Fibroblast of lung (primary cell): ENCODE data around the gene MRPS25. TPM values are rescaled to one million over a fixed set of nuclear protein-coding genes. Genes with fewer than 3 reads are reported as not detected.
A peak's percentile ranks its signal among the peaks of the same experiment; 100 is the strongest.

Experiments
- DNase-seq, 2 donors: peaks; one replicate each; pipeline versions ENCODE4 v3.0.0 to v3.0.0-alpha.2; 2010; ENCODE audit warnings: low read depth in 2 of 2
- H2AFZ ChIP-seq: 2 replicates; pipeline ENCODE4 v1.5.1; 2012; ENCODE audit warnings: low read length, control low read depth, inconsistent platforms
- H3K27ac ChIP-seq: 2 replicates; pipeline ENCODE4 v1.5.1; 2011; ENCODE audit warnings: low read length, control low read depth; ENCODE audit not compliant: insufficient read depth
- H3K27me3 ChIP-seq: 2 replicates; pipeline ENCODE4 v1.5.1; 2011; ENCODE audit warnings: mild to moderate bottlenecking, low read length; ENCODE audit not compliant: control insufficient read depth, insufficient read depth
- H3K36me3 ChIP-seq: 2 replicates; pipeline ENCODE4 v1.5.1; 2011; ENCODE audit warnings: low read length; ENCODE audit not compliant: control insufficient read depth, insufficient read depth
- H3K4me1 ChIP-seq: 2 replicates; pipeline ENCODE4 v1.5.1; 2011; ENCODE audit warnings: low read length; ENCODE audit not compliant: control insufficient read depth, insufficient read depth; ENCODE audit errors: extremely low read depth
- H3K4me2 ChIP-seq: 2 replicates; pipeline ENCODE4 v1.5.1; 2011; ENCODE audit warnings: low read length, control low read depth; ENCODE audit not compliant: insufficient read depth; ENCODE audit errors: extremely low read depth
- H3K4me3 ChIP-seq, 4 experiments: fragments of 200-600 bp in 1 of 4; sonication (generic) in 1 of 4; replicated peaks in 1 of 4; 2 replicates each; pipeline ENCODE4 v1.5.1; 2011 to 2016; ENCODE audit warnings: low read length in 4 of 4, low read depth in 3 of 4, mild to moderate bottlenecking in 3 of 4, control low read depth in 2 of 4, inconsistent platforms in 1 of 4, mixed read lengths in 1 of 4; ENCODE audit not compliant: insufficient read depth in 1 of 4; ENCODE audit errors: control extremely low read depth in 1 of 4
- H3K79me2 ChIP-seq: 2 replicates; pipeline ENCODE4 v1.5.1; 2012; ENCODE audit warnings: mild to moderate bottlenecking, low read length, inconsistent platforms; ENCODE audit not compliant: control insufficient read depth, insufficient read depth
- H3K9ac ChIP-seq: 2 replicates; pipeline ENCODE4 v1.5.1; 2011; ENCODE audit warnings: mild to moderate bottlenecking, low read length, control low read depth; ENCODE audit not compliant: insufficient read depth
- H3K9me3 ChIP-seq: 2 replicates; pipeline ENCODE4 v1.5.1; 2012; ENCODE audit warnings: low read depth, low read length; ENCODE audit not compliant: control insufficient read depth, insufficient read depth
- H4K20me1 ChIP-seq: 2 replicates; pipeline ENCODE4 v1.5.1; 2011; ENCODE audit warnings: low read length; ENCODE audit not compliant: control insufficient read depth, insufficient read depth; ENCODE audit errors: extremely low read depth
- EZH2 ChIP-seq: IDR thresholded peaks from 2 replicates; pipeline ENCODE4 v1.5.1; 2012; ENCODE audit warnings: low read length, control low read depth, mild to moderate bottlenecking; ENCODE audit errors: missing control alignments
- polyA plus RNA-seq, 2 donors: library from polyadenylated mRNA; depleted of rRNA in 1 of 2; stranded (reverse) in 1 of 2; unstranded in 1 of 2; fragments of >200 nt; gene quantifications; 2 replicates each; pipeline ENCODE4 v1.2.1, GENCODE V29; 2011 to 2012; ENCODE audit warnings: missing spikeins in 1 of 2
- total RNA-seq: library from RNA; depleted of rRNA; stranded (reverse); fragments of >200 nt; gene quantifications from 2 replicates; pipeline ENCODE4 v1.2.1, GENCODE V29; 2014
- TF ChIP-seq, protein P1 (sequence below), 2 donors: IDR thresholded peaks in 1 of 2; conservative IDR thresholded peaks in 1 of 2; 1 replicate in 1 of 2; 2 replicates in 1 of 2; pipeline ENCODE4 v1.5.1; 2011 to 2012; ENCODE audit warnings: low read length in 2 of 2, control low read depth in 1 of 2, inconsistent platforms in 1 of 2, low read depth in 1 of 2, mild to moderate bottlenecking in 1 of 2

Gene MRPS25
- total and polyA plus RNA-seq, 2 donors (not counting 1 experiment from before 2014, with no cell fraction given) = 16.5 to 17.4 TPM

DNA sequence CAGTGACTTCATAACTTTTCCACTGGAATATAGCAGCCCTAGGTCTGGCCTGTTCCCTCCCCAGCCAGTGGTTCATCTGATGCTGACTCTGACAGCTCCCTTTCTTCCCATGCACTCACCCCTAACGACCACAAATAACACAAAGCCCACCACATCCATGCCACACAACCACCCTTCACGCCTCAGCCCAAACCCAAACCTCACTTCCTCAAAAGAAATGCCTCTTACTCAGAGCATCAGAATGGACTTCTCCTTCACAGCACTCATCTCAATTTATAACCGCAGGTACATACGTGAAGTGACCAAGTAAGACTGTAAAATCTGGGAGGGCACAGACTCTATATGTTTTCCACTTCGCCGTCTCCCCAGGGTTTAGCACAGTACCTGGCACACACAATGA is 32.8 kb upstream of the MRPS25 start:
- H3K4me3 ChIP-seq = peak overlapping the region; percentile 74 to 98 (median 90)
- peaks cover 23% of the 10 kb centered on the region for H3K79me2 ChIP-seq
- DNase-seq = peak in 1 of 2 donors; percentile 64
- no peaks in the 10 kb centered on the region for H3K27me3 ChIP-seq
- H2AFZ ChIP-seq = no peak overlapping the region
- no peak for TF ChIP-seq EZH2
- TF ChIP-seq, protein P1, sequence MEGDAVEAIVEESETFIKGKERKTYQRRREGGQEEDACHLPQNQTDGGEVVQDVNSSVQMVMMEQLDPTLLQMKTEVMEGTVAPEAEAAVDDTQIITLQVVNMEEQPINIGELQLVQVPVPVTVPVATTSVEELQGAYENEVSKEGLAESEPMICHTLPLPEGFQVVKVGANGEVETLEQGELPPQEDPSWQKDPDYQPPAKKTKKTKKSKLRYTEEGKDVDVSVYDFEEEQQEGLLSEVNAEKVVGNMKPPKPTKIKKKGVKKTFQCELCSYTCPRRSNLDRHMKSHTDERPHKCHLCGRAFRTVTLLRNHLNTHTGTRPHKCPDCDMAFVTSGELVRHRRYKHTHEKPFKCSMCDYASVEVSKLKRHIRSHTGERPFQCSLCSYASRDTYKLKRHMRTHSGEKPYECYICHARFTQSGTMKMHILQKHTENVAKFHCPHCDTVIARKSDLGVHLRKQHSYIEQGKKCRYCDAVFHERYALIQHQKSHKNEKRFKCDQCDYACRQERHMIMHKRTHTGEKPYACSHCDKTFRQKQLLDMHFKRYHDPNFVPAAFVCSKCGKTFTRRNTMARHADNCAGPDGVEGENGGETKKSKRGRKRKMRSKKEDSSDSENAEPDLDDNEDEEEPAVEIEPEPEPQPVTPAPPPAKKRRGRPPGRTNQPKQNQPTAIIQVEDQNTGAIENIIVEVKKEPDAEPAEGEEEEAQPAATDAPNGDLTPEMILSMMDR (conservative IDR thresholded peaks at IDR 0.05 in 1 of 2, IDR thresholded peaks at IDR 0.05 in 1 of 2; ENCODE audit: low read depth in 1 of 2, low read length in 2 of 2) = no peak
- H4K20me1 ChIP-seq = no peaks in the 10 kb centered on the region
- peaks cover 5% of the 10 kb centered on the region for H3K4me1 ChIP-seq
- H3K9me3 ChIP-seq = no peaks in the 10 kb centered on the region
- H3K9ac ChIP-seq = no peak overlapping the region
- H3K36me3 ChIP-seq = peaks cover 8% of the 10 kb centered on the region
- peak overlapping the region; percentile 38 for H3K4me2 ChIP-seq
- peak overlapping the region; percentile 95 for H3K27ac ChIP-seq

DNA sequence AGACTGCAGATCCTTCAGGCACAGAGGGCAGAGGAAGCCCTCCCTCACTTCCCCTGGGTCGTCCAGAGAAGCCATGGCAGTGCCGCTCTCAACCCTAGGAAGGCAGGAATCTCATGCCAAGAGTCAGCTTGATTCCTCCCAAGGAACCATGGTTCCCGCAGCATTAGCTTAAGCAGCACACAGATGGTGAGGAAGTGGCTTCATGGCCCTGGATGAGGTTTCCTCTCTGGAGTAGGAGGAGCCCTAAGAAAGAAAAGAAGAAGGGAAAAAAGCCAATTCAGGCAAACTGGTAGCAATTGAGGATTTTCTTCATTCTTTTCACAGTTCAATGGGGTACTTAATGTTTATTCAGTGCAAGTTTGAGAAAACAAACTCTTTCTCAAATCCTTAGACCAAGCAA is 30.9 kb upstream of the MRPS25 start:
- Histone ChIP-seq H3K27ac (no peak overlapping the region), H4K20me1 (no peaks in the 10 kb centered on the region), H2AFZ (no peak overlapping the region), H3K27me3 (no peaks in the 10 kb centered on the region), H3K9ac (no peak overlapping the region), H3K4me2 (no peak overlapping the region), H3K79me2 (peaks cover 23% of the 10 kb centered on the region), H3K4me3 (no peak overlapping the region), H3K9me3 (no peaks in the 10 kb centered on the region), H3K36me3 (peaks cover 8% of the 10 kb centered on the region), H3K4me1 (peaks cover 5% of the 10 kb centered on the region)
- TF ChIP-seq EZH2 = no peak
- TF ChIP-seq, protein P1 (conservative IDR thresholded peaks at IDR 0.05 in 1 of 2, IDR thresholded peaks at IDR 0.05 in 1 of 2; ENCODE audit: low read depth in 1 of 2, low read length in 2 of 2) = no peak
- no peak for DNase-seq

DNA sequence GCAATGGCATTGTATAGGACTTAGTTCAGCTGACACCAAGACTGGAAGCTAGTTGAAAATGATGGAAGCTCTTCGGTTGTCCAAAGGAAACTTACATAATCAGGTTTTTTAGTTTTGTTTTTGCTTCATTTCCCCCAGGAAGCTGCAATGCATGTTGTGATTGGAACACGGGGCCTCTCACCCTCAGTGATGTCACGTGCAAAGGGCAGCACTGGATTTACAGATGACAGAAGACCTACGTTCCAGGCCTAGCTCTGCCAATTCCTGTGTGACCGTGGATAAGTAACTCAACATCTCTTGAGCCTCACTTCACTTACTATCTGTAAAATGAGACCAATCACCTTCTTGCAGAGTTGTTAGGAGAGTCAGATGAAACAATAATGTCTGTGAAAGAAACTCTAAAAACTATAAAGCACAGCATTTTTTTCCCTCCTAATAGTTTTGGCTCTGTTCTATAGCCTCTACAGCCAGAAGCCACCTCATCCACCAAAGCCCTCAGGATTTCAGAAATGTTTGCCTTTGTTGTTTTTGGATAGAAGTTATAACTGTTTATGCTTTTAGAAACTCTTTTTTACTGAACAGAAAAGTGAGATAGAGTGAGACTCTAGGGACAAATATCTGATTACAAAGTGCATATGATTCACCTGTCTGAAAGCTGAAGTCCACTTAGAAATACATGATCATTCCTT is 29.2 kb upstream of the MRPS25 start:
- Histone ChIP-seq H3K4me3 (no peak overlapping the region), H3K9ac (no peak overlapping the region), H3K4me2 (no peak overlapping the region), H4K20me1 (no peaks in the 10 kb centered on the region), H3K36me3 (peaks cover 10% of the 10 kb centered on the region), H3K27me3 (no peaks in the 10 kb centered on the region), H3K4me1 (peaks cover under 1% of the 10 kb centered on the region), H3K9me3 (no peaks in the 10 kb centered on the region), H2AFZ (no peak overlapping the region), H3K79me2 (peaks cover 23% of the 10 kb centered on the region), H3K27ac (no peak overlapping the region)
- TF ChIP-seq EZH2 = no peak
- TF ChIP-seq, protein P1 (conservative IDR thresholded peaks at IDR 0.05 in 1 of 2, IDR thresholded peaks at IDR 0.05 in 1 of 2; ENCODE audit: low read depth in 1 of 2, low read length in 2 of 2) = no peak
- no peak for DNase-seq
